Neural progenitor cell (in vitro differentiated cells): ENCODE data around the gene GNAQ. TPM values are rescaled to one million over a fixed set of nuclear protein-coding genes. Genes with fewer than 3 reads are reported as not detected.
A peak's percentile ranks its signal among the peaks of the same experiment; 100 is the strongest.

Experiments used
- DNase-seq: peaks from one replicate; pipeline ENCODE4 v3.0.0-alpha.2; 2016; ENCODE audit warnings: low spot score
- H2AFZ ChIP-seq: fragments of 200-600 bp; sonication (generic); replicated peaks from 2 replicates; pipeline ENCODE4 v1.6.1; 2016; ENCODE audit warnings: antibody characterized with exemption
- H3F3A ChIP-seq: fragments of 200-600 bp; sonication (generic); 2 replicates; pipeline ENCODE4 v1.6.1; 2016; ENCODE audit warnings: antibody characterized with exemption, low read depth
- H3K27ac ChIP-seq: fragments of 200-600 bp; sonication (generic); 2 replicates; pipeline ENCODE4 v1.5.1; 2016; ENCODE audit warnings: mild to moderate bottlenecking
- H3K27me3 ChIP-seq: fragments of 200-600 bp; sonication (generic); 2 replicates; pipeline ENCODE4 v1.6.1; 2016; ENCODE audit warnings: mild to moderate bottlenecking, moderate library complexity
- H3K36me3 ChIP-seq: fragments of 200-600 bp; sonication (generic); 2 replicates; pipeline ENCODE4 v1.5.1; 2016
- H3K4me1 ChIP-seq: fragments of 200-600 bp; sonication (generic); 2 replicates; pipeline ENCODE4 v1.6.1; 2016; ENCODE audit warnings: mixed run types
- H3K4me2 ChIP-seq: fragments of 200-600 bp; sonication (generic); 2 replicates; pipeline ENCODE4 v1.6.1; 2016
- H3K4me3 ChIP-seq: fragments of 200-600 bp; sonication (generic); 2 replicates; pipeline ENCODE4 v1.5.1; 2016
- H3K79me2 ChIP-seq: fragments of 200-600 bp; sonication (generic); 2 replicates; pipeline ENCODE4 v1.6.1; 2016; ENCODE audit warnings: low read depth
- H3K9ac ChIP-seq: fragments of 200-600 bp; sonication (generic); 2 replicates; pipeline ENCODE4 v1.6.1; 2016
- H3K9me3 ChIP-seq: fragments of 200-600 bp; sonication (generic); 2 replicates; pipeline ENCODE4 v1.5.1; 2016; ENCODE audit warnings: low read depth
- H4K20me1 ChIP-seq: fragments of 200-600 bp; sonication (generic); 2 replicates; pipeline ENCODE4 v1.6.1; 2016; ENCODE audit warnings: low read depth
- H3K27ac Mint-ChIP-seq: 3 replicates; pipeline ENCODE4 v1.8.0; 2021; ENCODE audit warnings: mixed read lengths
- H3K27me3 Mint-ChIP-seq: 2 replicates; pipeline ENCODE4 v1.8.0; 2022; ENCODE audit warnings: low read depth, mild to moderate bottlenecking, inconsistent platforms, moderate library complexity, mixed read lengths; ENCODE audit not compliant: insufficient read depth
- H3K36me3 Mint-ChIP-seq: 3 replicates; pipeline ENCODE4 v1.8.0; 2021; ENCODE audit warnings: mixed read lengths
- H3K4me1 Mint-ChIP-seq: 3 replicates; pipeline ENCODE4 v1.8.0; 2021; ENCODE audit warnings: mixed read lengths
- H3K4me3 Mint-ChIP-seq: 3 replicates; pipeline ENCODE4 v1.8.0; 2021; ENCODE audit warnings: mild to moderate bottlenecking, moderate library complexity, mixed read lengths
- H3K9me3 Mint-ChIP-seq: 3 replicates; pipeline ENCODE4 v1.8.0; 2020; ENCODE audit warnings: mixed read lengths
- EZH2 ChIP-seq: fragments of 200-600 bp; sonication (generic); IDR thresholded peaks from 2 replicates; pipeline ENCODE4 v1.6.1; 2017; ENCODE audit warnings: antibody characterized with exemption, mild to moderate bottlenecking, moderate library complexity
- EZH2phosphoT487 ChIP-seq: fragments of 200-600 bp; sonication (generic); IDR thresholded peaks from 2 replicates; pipeline ENCODE4 v1.6.1; 2017; ENCODE audit warnings: antibody characterized with exemption
- total RNA-seq: library from RNA; depleted of rRNA; stranded (reverse); fragments of >200 nt; gene quantifications from 2 replicates; pipeline ENCODE4 v1.2.3, GENCODE V29; 2015; ENCODE audit warnings: low replicate concordance
- TF ChIP-seq, protein P1 (sequence below): fragments of 200-600 bp; sonication (generic); IDR thresholded peaks from 2 replicates; pipeline ENCODE4 v1.5.1; 2017; ENCODE audit warnings: antibody characterized with exemption, mild to moderate bottlenecking

Gene GNAQ
- total RNA-seq, 1 donor from 2014 or later, result 87.9 TPM

GRCh38 chr9:77896269-77896937 lies 135.2 kb downstream of the GNAQ start:
- no peak overlapping the region for H3K4me2 ChIP-seq
- no peak overlapping the region for H3K27ac Mint-ChIP-seq
- TF ChIP-seq, protein P1, sequence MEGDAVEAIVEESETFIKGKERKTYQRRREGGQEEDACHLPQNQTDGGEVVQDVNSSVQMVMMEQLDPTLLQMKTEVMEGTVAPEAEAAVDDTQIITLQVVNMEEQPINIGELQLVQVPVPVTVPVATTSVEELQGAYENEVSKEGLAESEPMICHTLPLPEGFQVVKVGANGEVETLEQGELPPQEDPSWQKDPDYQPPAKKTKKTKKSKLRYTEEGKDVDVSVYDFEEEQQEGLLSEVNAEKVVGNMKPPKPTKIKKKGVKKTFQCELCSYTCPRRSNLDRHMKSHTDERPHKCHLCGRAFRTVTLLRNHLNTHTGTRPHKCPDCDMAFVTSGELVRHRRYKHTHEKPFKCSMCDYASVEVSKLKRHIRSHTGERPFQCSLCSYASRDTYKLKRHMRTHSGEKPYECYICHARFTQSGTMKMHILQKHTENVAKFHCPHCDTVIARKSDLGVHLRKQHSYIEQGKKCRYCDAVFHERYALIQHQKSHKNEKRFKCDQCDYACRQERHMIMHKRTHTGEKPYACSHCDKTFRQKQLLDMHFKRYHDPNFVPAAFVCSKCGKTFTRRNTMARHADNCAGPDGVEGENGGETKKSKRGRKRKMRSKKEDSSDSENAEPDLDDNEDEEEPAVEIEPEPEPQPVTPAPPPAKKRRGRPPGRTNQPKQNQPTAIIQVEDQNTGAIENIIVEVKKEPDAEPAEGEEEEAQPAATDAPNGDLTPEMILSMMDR, result no peak
- TF ChIP-seq EZH2phosphoT487 (no peak), EZH2 (no peak)
- H3K27ac ChIP-seq, result no peak overlapping the region
- H3K4me3 ChIP-seq, result no peak overlapping the region
- H3K9me3 Mint-ChIP-seq, result no peaks in the 10 kb centered on the region
- H3K36me3 Mint-ChIP-seq, result peaks cover 19% of the 10 kb centered on the region
- H3K9ac ChIP-seq, result no peak overlapping the region
- no peak overlapping the region for H2AFZ ChIP-seq
- H3K27me3 Mint-ChIP-seq, result no peaks in the 10 kb centered on the region
- peaks cover 21% of the 10 kb centered on the region for H3K4me1 Mint-ChIP-seq
- H3K4me3 Mint-ChIP-seq, result no peak overlapping the region
- peaks cover 6% of the 10 kb centered on the region for H4K20me1 ChIP-seq
- no peaks in the 10 kb centered on the region for H3F3A ChIP-seq
- H3K27me3 ChIP-seq, result no peaks in the 10 kb centered on the region
- DNase-seq, result no peak
- no peaks in the 10 kb centered on the region for H3K36me3 ChIP-seq
- H3K79me2 ChIP-seq, result peaks cover 25% of the 10 kb centered on the region
- peaks cover 11% of the 10 kb centered on the region for H3K4me1 ChIP-seq
- H3K9me3 ChIP-seq, result no peaks in the 10 kb centered on the region

GRCh38 chr9:77893706-77894105 lies 137.9 kb downstream of the GNAQ start:
- H3K4me1 Mint-ChIP-seq, result peaks cover 37% of the 10 kb centered on the region
- Histone ChIP-seq H3K79me2 (peaks cover 15% of the 10 kb centered on the region), H3K27me3 (no peaks in the 10 kb centered on the region), H4K20me1 (peaks cover 4% of the 10 kb centered on the region), H3K4me2 (no peak overlapping the region), H3K9me3 (no peaks in the 10 kb centered on the region), H3K36me3 (no peaks in the 10 kb centered on the region), H3K4me3 (no peak overlapping the region), H3K9ac (no peak overlapping the region), H3F3A (no peaks in the 10 kb centered on the region), H2AFZ (no peak overlapping the region), H3K27ac (no peak overlapping the region), H3K4me1 (peaks cover 11% of the 10 kb centered on the region)
- H3K9me3 Mint-ChIP-seq, result no peaks in the 10 kb centered on the region
- H3K36me3 Mint-ChIP-seq, result peaks cover 15% of the 10 kb centered on the region
- no peak for TF ChIP-seq EZH2
- TF ChIP-seq EZH2phosphoT487, result no peak
- TF ChIP-seq, protein P1, result no peak
- DNase-seq, result no peak
- no peak overlapping the region for H3K27ac Mint-ChIP-seq
- no peak overlapping the region for H3K4me3 Mint-ChIP-seq
- no peaks in the 10 kb centered on the region for H3K27me3 Mint-ChIP-seq

DNA sequence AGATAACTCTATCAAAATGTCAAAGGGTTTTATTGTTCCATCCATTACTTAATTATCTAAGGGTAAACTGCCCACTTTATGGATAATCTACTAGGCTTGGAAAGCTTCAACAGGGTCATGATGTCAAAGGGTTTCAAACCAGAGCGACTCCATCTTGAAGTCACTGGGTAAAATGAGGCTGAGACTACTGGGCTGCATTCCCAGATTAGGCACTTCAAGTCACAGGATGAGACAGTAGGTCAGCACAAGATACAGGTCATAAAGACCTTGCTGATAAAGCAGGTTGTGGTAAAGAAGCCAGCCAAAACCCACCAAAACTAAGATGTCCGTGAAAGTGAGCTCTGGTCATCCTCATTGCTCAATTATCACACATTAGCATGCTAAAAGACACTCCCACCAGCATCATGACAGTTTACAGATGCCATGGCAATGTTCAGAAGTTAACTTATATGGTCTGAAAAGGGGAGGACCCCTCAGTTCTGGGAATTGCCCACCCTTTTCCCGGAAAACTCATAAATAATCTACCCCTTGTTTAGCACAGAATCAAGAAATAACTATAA lies 138.6 kb downstream of the GNAQ start:
- no peak overlapping the region for H3K27ac Mint-ChIP-seq
- Histone ChIP-seq H3K36me3 (no peaks in the 10 kb centered on the region), H3K79me2 (peaks cover 18% of the 10 kb centered on the region), H3F3A (no peaks in the 10 kb centered on the region), H3K9me3 (no peaks in the 10 kb centered on the region), H4K20me1 (peaks cover 4% of the 10 kb centered on the region), H3K4me2 (no peak overlapping the region), H2AFZ (no peak overlapping the region), H3K4me3 (no peak overlapping the region), H3K27me3 (no peaks in the 10 kb centered on the region), H3K9ac (no peak overlapping the region), H3K27ac (no peak overlapping the region), H3K4me1 (peaks cover 11% of the 10 kb centered on the region)
- TF ChIP-seq EZH2, result no peak
- peaks cover 15% of the 10 kb centered on the region for H3K36me3 Mint-ChIP-seq
- peaks cover 42% of the 10 kb centered on the region for H3K4me1 Mint-ChIP-seq
- no peak overlapping the region for H3K4me3 Mint-ChIP-seq
- no peaks in the 10 kb centered on the region for H3K27me3 Mint-ChIP-seq
- no peaks in the 10 kb centered on the region for H3K9me3 Mint-ChIP-seq
- no peak for DNase-seq

DNA sequence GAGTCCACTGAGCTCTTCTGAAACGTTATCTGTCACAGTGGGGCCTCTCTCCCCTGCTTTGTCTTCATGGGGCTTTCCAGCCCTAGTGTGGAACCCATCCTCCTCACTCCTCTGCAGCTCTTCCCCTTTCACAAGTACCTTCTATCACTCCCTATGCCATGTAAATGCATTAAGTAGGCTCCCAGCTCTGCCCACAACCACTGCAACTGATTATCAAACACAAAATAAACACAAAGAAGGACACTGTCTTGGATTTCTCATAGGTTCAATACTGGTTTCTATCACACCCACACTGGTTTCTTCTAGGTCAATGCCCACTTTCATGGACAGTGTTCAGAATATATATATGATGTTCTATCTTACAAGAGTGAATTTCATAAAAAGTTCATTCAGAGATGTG lies 139.4 kb downstream of the GNAQ start:
- peaks cover 18% of the 10 kb centered on the region for H3K79me2 ChIP-seq
- no peak for DNase-seq
- H2AFZ ChIP-seq, result no peak overlapping the region
- H3K9ac ChIP-seq, result no peak overlapping the region
- no peak overlapping the region for H3K4me2 ChIP-seq
- peaks cover 11% of the 10 kb centered on the region for H3K4me1 ChIP-seq
- Mint-ChIP-seq H3K36me3 (peaks cover 12% of the 10 kb centered on the region), H3K27ac (peak overlapping the region; percentile 59), H3K4me3 (no peak overlapping the region), H3K27me3 (no peaks in the 10 kb centered on the region), H3K9me3 (no peaks in the 10 kb centered on the region), H3K4me1 (peaks cover 46% of the 10 kb centered on the region)
- no peaks in the 10 kb centered on the region for H3K27me3 ChIP-seq
- H3K4me3 ChIP-seq, result no peak overlapping the region
- TF ChIP-seq, protein P1, result no peak
- TF ChIP-seq EZH2, result no peak
- no peak for TF ChIP-seq EZH2phosphoT487
- no peak overlapping the region for H3K27ac ChIP-seq
- no peaks in the 10 kb centered on the region for H3F3A ChIP-seq
- no peaks in the 10 kb centered on the region for H3K9me3 ChIP-seq
- H3K36me3 ChIP-seq, result no peaks in the 10 kb centered on the region
- H4K20me1 ChIP-seq, result peaks cover 4% of the 10 kb centered on the region
